GM21526 (cell line): ENCODE results near the gene GRIN3A.
A peak's percentile ranks its signal among the peaks of the same experiment; 100 is the strongest.
"Not testable (repeated sequence)": the region's sequence is repeated elsewhere in the genome, so short reads cannot be mapped to it uniquely, and the experiment has no call there.

Source experiments
- ATAC-seq: cut with Tn5 transposase; IDR thresholded peaks from one replicate; pipeline ENCODE4 v1.9.1; 2021; ENCODE audit warnings: moderate library complexity; ENCODE audit not compliant: unreplicated experiment, low FRiP score

Gene GRIN3A

DNA sequence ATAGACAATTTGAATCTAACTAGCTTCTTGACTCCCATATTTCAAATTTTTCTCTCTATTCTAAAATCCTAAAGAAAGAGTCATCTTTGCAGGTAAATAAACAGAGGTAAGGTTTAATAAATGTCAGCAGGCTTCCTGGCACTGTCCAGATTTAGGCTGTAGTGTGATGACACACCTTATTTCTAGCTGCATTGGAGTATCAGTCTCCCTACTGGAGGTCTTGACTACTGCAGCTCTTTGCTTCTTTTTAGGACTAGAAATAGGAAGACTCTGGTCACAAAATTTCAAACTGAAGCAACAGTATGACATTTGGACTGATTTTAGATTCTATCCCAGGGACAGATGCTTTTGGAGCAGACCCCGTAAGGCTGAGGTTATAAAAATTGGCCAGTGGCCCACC is 103.0 kb downstream of the GRIN3A start:
- ATAC-seq = no peak

DNA sequence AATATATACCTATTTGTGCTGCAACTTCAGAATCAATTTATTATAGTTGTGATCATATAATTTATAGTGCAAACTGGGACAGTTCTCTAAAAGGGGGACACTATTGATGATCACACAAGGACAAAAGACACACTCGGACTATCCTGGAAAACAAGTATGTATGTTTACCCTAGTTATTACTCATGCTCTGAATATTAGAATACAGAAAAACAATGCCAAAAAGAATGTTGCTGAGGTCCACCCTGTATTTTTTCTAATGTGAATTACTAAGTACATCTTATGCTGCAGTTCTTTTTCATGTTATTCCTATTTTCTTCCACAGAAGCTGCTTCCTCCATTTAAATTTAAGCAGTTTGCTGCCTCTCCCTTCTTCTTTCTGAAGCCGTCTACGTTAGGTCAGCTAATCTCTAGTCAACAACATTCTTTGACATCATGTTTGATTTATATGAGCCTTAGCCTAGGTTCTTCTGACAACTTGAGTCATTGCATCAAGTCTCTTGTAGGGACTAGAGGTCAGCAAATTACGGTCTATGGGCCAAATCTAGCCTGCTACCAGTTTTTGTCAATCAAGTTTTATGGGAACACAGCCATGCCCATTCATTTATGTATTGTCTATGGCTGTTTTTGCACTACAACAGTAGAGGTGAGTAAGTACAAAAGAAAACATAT is 103.6 kb downstream of the GRIN3A start:
- no peak for ATAC-seq

- no peak for ATAC-seq
These were observed 105.8 kb downstream of the GRIN3A start for GRCh38 chr9:101632611-101633010.

GRCh38 chr9:101631892-101632291 is 106.6 kb downstream of the GRIN3A start:
- no peak for ATAC-seq

DNA sequence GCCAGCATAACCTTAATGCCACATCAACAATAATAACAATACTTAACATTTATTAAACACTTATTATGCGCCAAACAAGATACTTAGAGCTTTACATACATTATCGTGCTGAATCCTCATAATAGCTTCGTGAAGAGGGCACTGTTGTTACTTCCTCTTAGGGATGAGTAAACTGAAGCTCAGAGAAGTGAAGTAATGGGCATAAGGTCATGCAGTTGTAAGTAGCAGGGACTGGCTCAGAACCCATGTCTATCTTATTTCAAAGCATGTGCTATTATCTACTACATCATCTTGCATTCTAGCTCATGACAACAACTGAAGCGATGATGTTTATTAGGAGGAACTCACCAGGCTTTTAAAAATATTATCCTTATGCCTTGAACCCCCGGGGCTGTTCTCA is 108.8 kb downstream of the GRIN3A start:
- no peak for ATAC-seq

- ATAC-seq = no peak
These were observed 110.3 kb downstream of the GRIN3A start for GRCh38 chr9:101628173-101628572.

GRCh38 chr9:101626295-101626694 is 112.2 kb downstream of the GRIN3A start:
- no peak for ATAC-seq

- ATAC-seq = no peak
These were observed 112.6 kb downstream of the GRIN3A start for GRCh38 chr9:101625876-101626275.

- no peak for ATAC-seq
These were observed 118.0 kb downstream of the GRIN3A start for GRCh38 chr9:101620452-101620851.

DNA sequence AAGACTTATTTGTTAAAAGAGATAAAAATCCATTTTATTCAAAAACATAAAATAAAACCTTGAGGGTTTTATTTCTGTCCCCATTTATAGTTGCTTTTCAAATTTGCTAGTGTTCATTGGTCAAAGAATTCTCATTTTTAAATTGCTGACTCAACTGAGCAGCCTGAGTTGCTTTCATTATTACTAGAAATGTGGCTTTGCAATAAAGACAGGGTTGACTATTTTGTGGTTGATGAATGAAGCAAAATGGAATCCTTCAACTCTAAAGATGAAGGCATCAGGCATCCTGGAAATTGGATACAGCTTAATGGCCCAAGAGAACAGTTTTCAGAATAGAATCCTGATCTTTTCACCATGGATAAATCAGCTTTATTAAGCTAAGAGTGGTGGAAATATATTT is 119.7 kb downstream of the GRIN3A start:
- ATAC-seq = peak; percentile 79

GRCh38 chr9:101605547-101605946 is 132.9 kb downstream of the GRIN3A start:
- no peak for ATAC-seq

- ATAC-seq = no peak
These were observed 134.2 kb downstream of the GRIN3A start for GRCh38 chr9:101604296-101604695.

DNA sequence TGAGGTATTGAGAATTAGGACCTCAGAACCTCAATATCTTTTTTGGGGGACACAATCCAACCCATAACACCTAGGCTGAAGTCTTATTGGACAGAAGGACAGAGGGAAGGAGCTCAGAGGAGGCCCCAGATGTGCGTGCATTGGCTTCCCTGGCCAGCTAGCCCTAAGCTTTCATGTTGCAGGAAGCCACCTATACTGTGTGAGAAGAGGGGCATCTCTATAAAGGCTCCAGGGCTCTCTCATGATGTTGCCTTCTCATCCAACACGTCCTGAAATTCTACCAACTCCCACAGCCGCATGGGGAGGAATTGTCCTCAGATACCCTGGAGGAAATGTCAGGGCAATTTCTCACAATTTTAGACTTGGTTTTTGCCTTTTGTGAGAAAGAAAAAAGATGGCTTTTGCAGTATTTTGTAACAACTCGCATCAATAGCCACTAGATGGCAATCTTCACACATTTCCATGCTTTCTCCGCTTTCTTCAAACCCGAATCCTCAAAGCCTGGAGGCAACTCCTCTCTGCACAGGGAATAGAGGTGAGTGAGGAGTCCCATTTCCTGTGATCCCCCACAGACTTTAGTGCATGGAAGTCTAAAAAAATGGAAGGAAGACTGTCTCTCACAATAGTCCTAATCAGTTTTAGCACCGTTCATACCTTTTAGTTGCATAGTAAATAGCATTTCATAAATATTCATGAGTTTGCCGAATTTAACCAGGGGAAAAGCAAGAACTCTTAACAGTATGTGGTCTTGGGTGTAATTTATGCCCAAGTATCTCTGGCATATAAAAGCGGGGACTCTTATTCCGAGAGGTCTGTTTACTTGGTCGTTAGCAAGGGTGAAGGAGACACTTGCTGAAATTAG is 136.3 kb downstream of the GRIN3A start:
- peak; percentile 69 for ATAC-seq

GRCh38 chr9:101594796-101595195 is 143.7 kb downstream of the GRIN3A start, which contains the start of gene PPP3R2:
Gene PPP3R2 (minus strand): TSS chr9:101594969. CDS start chr9:101594921, 48 bp downstream.
- ATAC-seq = no peak

- ATAC-seq = no peak
These were observed 145.1 kb downstream of the GRIN3A start for GRCh38 chr9:101593345-101593744.

DNA sequence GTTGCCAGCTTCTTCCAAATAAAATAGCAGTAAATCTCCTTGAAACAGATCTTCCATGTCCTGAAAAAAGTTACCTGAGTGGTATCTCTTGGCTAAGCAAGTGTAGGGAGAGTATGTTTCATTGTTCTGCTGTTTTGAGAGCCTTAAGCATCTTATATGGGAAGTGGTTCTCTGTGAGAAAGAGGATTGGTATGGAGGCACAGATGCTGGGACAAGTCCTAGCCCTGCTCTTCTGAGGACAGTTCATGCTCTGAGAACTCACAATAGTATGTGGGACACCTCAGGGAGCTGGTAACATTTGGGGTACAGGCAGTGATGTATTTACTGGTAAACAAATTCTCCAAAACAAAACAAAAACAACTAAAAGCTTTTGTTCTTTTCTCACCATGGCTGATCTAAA is 145.7 kb downstream of the GRIN3A start:
- no peak for ATAC-seq

DNA sequence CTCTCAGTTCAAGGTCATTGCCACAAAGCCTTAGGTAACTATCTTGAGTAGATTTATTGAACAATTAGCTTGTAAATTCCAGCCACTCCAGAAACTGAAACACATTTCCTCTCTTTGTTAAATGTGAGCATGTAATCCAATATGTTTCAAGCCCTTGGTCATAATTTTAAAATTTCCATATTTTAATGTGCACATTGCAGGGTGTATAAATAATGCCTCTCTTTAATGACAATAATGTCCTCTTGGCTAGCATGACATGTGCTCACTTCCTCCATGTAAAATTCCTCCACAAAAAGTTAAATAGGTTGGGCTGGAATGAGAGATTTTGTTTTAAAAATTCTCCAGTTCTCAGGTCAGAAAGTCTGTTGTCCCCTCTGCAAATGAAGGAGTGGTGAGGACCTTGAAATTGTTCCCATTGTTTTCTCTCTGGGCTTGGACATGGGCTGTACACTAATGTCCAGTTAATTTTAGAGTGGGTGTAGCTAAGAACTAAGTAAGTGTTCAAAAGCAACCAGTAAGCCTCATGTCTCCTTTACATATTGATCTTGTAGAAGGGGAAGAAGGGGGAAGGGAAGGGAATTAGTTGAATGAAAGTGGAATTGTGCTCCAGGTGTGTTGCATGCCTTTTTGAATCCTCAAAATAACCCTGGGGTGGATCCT is 146.5 kb downstream of the GRIN3A start:
- ATAC-seq = no peak

- no peak for ATAC-seq
These were observed 147.5 kb downstream of the GRIN3A start for GRCh38 chr9:101590901-101591300.

DNA sequence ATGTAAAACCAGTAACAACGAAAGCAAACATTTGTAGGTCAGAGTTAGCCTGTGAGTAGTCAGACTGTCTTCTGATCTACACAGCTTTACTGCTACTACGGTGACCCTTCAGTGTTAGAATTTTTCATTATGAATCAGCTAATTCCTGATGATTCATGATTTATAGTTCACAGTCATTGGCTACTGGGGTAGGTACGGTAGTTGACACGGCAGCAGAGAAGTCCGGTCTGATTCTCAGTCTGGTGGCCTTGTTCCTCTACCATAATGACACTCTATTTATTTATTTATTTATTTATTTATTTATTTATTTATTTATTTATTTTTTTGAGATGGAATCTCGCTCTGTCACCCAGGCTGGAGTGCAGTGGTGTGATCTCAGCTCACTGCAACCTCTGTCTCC is 148.4 kb downstream of the GRIN3A start:
- not testable (repeated sequence) for ATAC-seq

DNA sequence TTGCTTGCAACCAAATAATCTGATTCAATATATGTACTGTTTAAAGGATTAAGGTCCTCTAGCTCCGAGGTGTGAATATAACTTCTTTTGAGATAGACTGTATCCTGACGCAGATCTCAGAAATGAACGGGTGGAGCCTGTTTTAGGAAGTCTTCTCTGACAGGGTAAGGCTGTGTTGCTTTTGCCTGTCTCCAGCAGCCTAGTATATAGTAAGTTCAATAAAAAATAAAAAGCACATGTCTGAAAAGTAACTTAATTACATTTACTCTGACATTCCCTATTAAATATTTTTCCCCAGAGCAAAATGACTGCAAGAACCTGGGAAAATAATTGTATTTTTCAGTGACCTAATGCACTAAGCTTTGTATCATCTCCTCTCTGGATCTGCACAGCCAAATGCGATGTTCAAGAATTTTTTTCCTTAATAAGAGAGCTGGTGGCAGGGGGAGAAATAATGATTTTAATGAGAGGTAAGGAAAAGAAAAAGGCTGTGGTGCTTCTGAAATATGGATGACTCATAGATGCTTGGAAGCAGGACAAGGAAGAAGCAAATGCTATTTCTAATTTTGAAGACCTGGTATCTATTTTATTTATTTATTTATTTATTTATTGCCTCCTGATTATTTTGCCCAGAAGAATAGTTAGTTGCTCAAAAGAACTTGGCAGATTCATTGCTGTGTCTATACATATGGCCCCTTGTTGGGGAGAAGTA is 151.0 kb downstream of the GRIN3A start:
- no peak for ATAC-seq

GRCh38 chr9:101586651-101587050 is 151.8 kb downstream of the GRIN3A start:
- ATAC-seq = peak; percentile 76
